Measurements from ENCODE around the gene MAGEA1. TPM values are rescaled to one million over a fixed set of nuclear protein-coding genes. Genes with fewer than 3 reads are reported as not detected.

The MAGEA1 gene
- total RNA-seq, 1 experiment from 2014 or later: not detected

DNA sequence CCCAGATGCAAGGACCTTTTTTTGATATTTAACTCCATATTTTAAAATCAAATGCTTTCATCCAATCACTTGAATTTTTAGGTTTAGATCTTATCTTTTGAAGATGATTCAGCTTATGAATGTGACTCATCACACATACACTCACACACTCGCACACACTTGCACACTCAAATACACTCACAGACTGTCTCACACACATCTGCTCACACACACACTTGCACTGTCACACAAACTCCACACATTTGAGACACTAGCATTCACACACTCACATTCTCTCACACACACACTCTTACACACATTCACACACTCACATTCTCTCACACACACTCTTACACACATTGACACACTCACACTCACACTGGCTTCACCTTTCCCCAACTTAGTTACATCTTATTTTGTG lies 37.8 kb downstream of the MAGEA1 start:
- no peak overlapping the region for H3K27ac Mint-ChIP-seq (ENCODE audit: unreplicated experiment)
- peaks cover 17% of the 10 kb centered on the region for H3K27me3 Mint-ChIP-seq (ENCODE audit: insufficient read depth, unreplicated experiment)

DNA sequence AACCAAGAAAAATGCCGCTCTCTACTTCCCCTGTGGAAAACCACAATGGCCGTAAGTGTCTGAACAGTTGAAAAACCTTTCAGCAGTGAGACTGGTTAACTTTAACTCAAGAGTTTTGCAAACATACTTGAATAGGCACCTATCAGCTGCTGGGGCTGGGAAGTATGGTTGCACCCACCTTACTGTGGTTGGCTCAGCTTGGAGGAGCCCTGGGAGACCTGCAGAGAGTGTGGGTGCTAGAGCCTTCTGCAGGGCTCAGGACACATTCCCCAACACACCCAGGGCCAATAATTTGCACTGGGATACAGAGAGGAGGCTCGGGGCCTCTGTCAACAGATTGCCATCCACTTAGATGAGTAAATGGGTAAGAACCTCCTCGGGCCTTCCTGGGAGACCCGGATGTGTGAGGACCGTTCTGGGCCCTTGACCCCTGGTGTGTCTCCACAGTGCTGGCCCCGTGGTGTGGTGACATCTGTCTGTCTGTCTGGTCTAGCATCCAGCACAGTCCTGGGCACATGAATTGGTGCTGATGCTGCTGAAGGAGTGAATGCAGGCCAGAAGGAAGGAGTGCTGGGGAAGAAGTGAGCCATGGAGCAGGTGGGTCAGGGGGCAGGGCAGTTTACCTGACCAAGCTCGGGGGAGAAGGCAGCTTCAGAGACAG lies 46.5 kb downstream of the MAGEA1 start:
- Mint-ChIP-seq H3K4me3 (ENCODE audit: unreplicated experiment) (no peak overlapping the region), H3K9me3 (ENCODE audit: unreplicated experiment) (no peaks in the 10 kb centered on the region), H3K4me1 (ENCODE audit: low read depth, unreplicated experiment) (no peaks in the 10 kb centered on the region), H3K27ac (ENCODE audit: unreplicated experiment) (no peak overlapping the region), H3K27me3 (ENCODE audit: insufficient read depth, unreplicated experiment) (peaks cover 4% of the 10 kb centered on the region), H3K36me3 (ENCODE audit: insufficient read depth, unreplicated experiment) (no peaks in the 10 kb centered on the region)
- ChIA-PET CTCF (no interaction called here), POLR2A (no interaction called here)
- no peak for DNase-seq
- intact Hi-C loops (cut with micrococcal nuclease; ENCODE audit: unreplicated experiment): no loop called here
- Histone ChIP-seq H3K4me3 (ENCODE audit: low read depth, low read length) (no peak overlapping the region), H3K36me3 (ENCODE audit: control insufficient read depth, insufficient read depth, low read length) (no peaks in the 10 kb centered on the region), H3K9me3 (no peaks in the 10 kb centered on the region), H3K27me3 (replicated peaks; ENCODE audit: control insufficient read depth, insufficient read depth, low read length) (no peaks in the 10 kb centered on the region), H3K4me1 (no peaks in the 10 kb centered on the region)
- TF ChIP-seq, protein P1, sequence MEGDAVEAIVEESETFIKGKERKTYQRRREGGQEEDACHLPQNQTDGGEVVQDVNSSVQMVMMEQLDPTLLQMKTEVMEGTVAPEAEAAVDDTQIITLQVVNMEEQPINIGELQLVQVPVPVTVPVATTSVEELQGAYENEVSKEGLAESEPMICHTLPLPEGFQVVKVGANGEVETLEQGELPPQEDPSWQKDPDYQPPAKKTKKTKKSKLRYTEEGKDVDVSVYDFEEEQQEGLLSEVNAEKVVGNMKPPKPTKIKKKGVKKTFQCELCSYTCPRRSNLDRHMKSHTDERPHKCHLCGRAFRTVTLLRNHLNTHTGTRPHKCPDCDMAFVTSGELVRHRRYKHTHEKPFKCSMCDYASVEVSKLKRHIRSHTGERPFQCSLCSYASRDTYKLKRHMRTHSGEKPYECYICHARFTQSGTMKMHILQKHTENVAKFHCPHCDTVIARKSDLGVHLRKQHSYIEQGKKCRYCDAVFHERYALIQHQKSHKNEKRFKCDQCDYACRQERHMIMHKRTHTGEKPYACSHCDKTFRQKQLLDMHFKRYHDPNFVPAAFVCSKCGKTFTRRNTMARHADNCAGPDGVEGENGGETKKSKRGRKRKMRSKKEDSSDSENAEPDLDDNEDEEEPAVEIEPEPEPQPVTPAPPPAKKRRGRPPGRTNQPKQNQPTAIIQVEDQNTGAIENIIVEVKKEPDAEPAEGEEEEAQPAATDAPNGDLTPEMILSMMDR (IDR thresholded peaks at IDR 0.05; ENCODE audit: insufficient read depth in 1 of 2, low read depth in 1 of 2, low read length in 1 of 2, severe bottlenecking in 1 of 2, unreplicated experiment in 1 of 2): no peak
- no TSS peak for BruUV-seq (replicated peaks)

More for the DNA sequence above, 37.8 kb downstream of the MAGEA1 start:
- no peaks in the 10 kb centered on the region for H3K4me1 Mint-ChIP-seq (ENCODE audit: low read depth, unreplicated experiment)
- intact Hi-C loops (cut with micrococcal nuclease; ENCODE audit: unreplicated experiment): no loop called here
- POLR2A ChIA-PET: no interaction called here
- TF ChIP-seq, protein P1 (IDR thresholded peaks at IDR 0.05; ENCODE audit: insufficient read depth in 1 of 2, low read depth in 1 of 2, low read length in 1 of 2, severe bottlenecking in 1 of 2, unreplicated experiment in 1 of 2): no peak
- Histone ChIP-seq H3K4me3 (ENCODE audit: low read depth, low read length) (no peak overlapping the region), H3K27me3 (replicated peaks; ENCODE audit: control insufficient read depth, insufficient read depth, low read length) (no peaks in the 10 kb centered on the region), H3K4me1 (no peaks in the 10 kb centered on the region), H3K36me3 (ENCODE audit: control insufficient read depth, insufficient read depth, low read length) (no peaks in the 10 kb centered on the region), H3K9me3 (no peaks in the 10 kb centered on the region)
- H3K36me3 Mint-ChIP-seq (ENCODE audit: insufficient read depth, unreplicated experiment): no peaks in the 10 kb centered on the region
- no peak for DNase-seq
- no peak overlapping the region for H3K4me3 Mint-ChIP-seq (ENCODE audit: unreplicated experiment)
- BruUV-seq (replicated peaks): no TSS peak
- CTCF ChIA-PET: interaction anchor here (0.5 kb wide), 1 partner anchor 253 kb away, joined by 3 read pairs; no protein-coding TSS in a partner anchor
- H3K9me3 Mint-ChIP-seq (ENCODE audit: unreplicated experiment): no peaks in the 10 kb centered on the region

DNA sequence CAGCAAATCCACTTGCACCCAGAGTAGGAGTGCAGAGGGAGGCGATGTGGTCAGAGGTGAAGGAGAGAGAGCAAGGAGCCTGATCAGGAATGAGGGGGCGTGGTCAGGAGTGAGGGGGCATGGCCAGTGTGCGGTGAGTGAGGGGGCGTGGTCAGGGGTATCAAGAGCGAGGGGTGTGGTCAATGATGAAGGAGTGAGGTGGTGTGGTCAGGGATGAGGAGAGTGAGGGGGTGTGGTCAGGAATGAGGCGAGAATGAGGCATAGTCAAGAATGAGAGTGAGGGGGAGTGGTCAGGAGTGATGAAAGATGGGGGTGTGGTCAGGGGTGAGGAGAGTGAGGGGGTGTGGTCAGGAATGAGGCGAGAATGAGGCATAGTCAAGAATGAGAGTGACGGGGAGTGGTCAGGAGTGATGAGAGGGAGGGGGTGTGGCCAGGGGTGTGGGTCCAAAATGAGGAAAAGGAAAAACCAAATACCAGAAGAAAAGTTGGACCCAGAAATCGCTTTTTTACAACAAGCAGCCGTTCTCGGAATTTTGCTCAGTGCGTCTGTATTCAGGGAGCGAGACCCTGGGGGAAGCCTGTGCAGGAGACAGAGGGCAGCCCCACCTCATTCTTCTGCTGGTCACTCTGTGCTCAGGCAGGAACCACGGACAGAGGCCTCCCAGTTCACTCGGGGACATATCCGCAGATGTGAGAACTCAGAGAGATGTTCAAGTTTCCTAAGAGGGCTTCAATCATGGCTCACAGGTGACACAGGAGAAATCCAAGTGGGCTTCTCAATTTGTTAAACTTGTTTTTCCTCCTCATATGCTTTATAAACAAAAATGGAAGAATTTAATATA lies 47.5 kb downstream of the MAGEA1 start:
- Mint-ChIP-seq H3K27me3 (ENCODE audit: insufficient read depth, unreplicated experiment) (peaks cover 4% of the 10 kb centered on the region), H3K4me3 (ENCODE audit: unreplicated experiment) (no peak overlapping the region), H3K4me1 (ENCODE audit: low read depth, unreplicated experiment) (no peaks in the 10 kb centered on the region), H3K9me3 (ENCODE audit: unreplicated experiment) (no peaks in the 10 kb centered on the region), H3K27ac (ENCODE audit: unreplicated experiment) (no peak overlapping the region), H3K36me3 (ENCODE audit: insufficient read depth, unreplicated experiment) (no peaks in the 10 kb centered on the region)
- intact Hi-C loops (cut with micrococcal nuclease; ENCODE audit: unreplicated experiment): no loop called here
- TF ChIP-seq, protein P1 (IDR thresholded peaks at IDR 0.05; ENCODE audit: insufficient read depth in 1 of 2, low read depth in 1 of 2, low read length in 1 of 2, severe bottlenecking in 1 of 2, unreplicated experiment in 1 of 2): no peak
- CTCF ChIA-PET: no interaction called here
- Histone ChIP-seq H3K4me3 (ENCODE audit: low read depth, low read length) (no peak overlapping the region), H3K9me3 (no peaks in the 10 kb centered on the region), H3K27me3 (replicated peaks; ENCODE audit: control insufficient read depth, insufficient read depth, low read length) (no peaks in the 10 kb centered on the region), H3K36me3 (ENCODE audit: control insufficient read depth, insufficient read depth, low read length) (no peaks in the 10 kb centered on the region), H3K4me1 (no peaks in the 10 kb centered on the region)
- POLR2A ChIA-PET: no interaction called here
- peak; percentile 9 to 64 for DNase-seq
- no TSS peak for BruUV-seq (replicated peaks)

Other genes with a start within 250 kb of the MAGEA1 start
- not detected in 2 replicates for gene PNMA5, start 185.2 kb upstream of the MAGEA1 start, total RNA-seq (2022)
- gene PNMA3, start 122.8 kb upstream of the MAGEA1 start, total RNA-seq (2022): not detected in 2 replicates
- gene PNMA6A, start 106.8 kb upstream of the MAGEA1 start, total RNA-seq (2022): not detected in 2 replicates
- gene PNMA6F, start 142.5 kb downstream of the MAGEA1 start, total RNA-seq (2022): not detected in 2 replicates
- 5.2 and 5.6 TPM in 2 replicates for gene ZNF275, start 154.9 kb downstream of the MAGEA1 start, total RNA-seq (2022)
- gene PNMA6E, start 222.1 kb downstream of the MAGEA1 start, total RNA-seq (2022): not detected in 2 replicates
- 0.09 and 0.16 TPM in 2 replicates for gene ZFP92, start 232.2 kb downstream of the MAGEA1 start, total RNA-seq (2022)

Data from Caco-2 (cell line).